Prostate gland (tissue), 2 donors: ENCODE results near the gene GUCA1A.

Experiments
- POLR2A ChIP-seq: fragments of 450-650 bp; IDR thresholded peaks from one replicate; pipeline ENCODE4 v1.6.1; 2016; ENCODE audit warnings: antibody characterized with exemption, mild to moderate bottlenecking
- POLR2AphosphoS5 ChIP-seq: sonication (generic); formaldehyde crosslinking; IDR thresholded peaks from one replicate; pipeline ENCODE4 v1.6.1; 2017; ENCODE audit warnings: antibody characterized with exemption
- TF ChIP-seq, protein P1 (sequence below), 4 experiments: fragments of 200-600 bp in 2 of 4; fragments of 450-650 bp in 2 of 4; sonication (generic) in 2 of 4; IDR thresholded peaks; 1 replicate in 3 of 4; 2 replicates in 1 of 4; pipeline ENCODE4 v1.5.1; 2016 to 2019; ENCODE audit warnings: antibody characterized with exemption in 4 of 4, mild to moderate bottlenecking in 2 of 4, moderate library complexity in 2 of 4

DNA sequence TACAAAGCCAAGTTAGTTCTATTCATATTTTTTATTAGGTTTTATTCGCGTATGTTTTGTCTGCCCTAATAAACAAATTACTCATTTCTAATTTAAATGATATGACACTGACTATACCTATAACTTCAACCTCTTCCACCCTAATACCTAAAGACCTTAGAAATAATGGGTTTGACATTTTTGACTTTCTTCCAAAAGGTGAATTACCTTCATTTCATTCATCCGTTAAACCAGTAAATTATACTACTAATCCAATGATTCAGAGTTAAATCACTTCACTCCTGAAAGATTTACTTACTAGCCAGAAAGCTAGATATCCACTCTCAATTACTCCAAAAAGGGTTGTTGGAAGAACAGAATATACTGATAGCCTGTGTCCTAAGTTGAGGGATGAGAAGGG lies 39.3 kb downstream of the GUCA1A start:
- TF ChIP-seq, protein P1, sequence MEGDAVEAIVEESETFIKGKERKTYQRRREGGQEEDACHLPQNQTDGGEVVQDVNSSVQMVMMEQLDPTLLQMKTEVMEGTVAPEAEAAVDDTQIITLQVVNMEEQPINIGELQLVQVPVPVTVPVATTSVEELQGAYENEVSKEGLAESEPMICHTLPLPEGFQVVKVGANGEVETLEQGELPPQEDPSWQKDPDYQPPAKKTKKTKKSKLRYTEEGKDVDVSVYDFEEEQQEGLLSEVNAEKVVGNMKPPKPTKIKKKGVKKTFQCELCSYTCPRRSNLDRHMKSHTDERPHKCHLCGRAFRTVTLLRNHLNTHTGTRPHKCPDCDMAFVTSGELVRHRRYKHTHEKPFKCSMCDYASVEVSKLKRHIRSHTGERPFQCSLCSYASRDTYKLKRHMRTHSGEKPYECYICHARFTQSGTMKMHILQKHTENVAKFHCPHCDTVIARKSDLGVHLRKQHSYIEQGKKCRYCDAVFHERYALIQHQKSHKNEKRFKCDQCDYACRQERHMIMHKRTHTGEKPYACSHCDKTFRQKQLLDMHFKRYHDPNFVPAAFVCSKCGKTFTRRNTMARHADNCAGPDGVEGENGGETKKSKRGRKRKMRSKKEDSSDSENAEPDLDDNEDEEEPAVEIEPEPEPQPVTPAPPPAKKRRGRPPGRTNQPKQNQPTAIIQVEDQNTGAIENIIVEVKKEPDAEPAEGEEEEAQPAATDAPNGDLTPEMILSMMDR (IDR thresholded peaks at IDR 0.05) = no peak
- TF ChIP-seq POLR2A = no peak
- no peak for TF ChIP-seq POLR2AphosphoS5
